ENCODE data around the gene RTN4RL1.

Gene RTN4RL1

DNA sequence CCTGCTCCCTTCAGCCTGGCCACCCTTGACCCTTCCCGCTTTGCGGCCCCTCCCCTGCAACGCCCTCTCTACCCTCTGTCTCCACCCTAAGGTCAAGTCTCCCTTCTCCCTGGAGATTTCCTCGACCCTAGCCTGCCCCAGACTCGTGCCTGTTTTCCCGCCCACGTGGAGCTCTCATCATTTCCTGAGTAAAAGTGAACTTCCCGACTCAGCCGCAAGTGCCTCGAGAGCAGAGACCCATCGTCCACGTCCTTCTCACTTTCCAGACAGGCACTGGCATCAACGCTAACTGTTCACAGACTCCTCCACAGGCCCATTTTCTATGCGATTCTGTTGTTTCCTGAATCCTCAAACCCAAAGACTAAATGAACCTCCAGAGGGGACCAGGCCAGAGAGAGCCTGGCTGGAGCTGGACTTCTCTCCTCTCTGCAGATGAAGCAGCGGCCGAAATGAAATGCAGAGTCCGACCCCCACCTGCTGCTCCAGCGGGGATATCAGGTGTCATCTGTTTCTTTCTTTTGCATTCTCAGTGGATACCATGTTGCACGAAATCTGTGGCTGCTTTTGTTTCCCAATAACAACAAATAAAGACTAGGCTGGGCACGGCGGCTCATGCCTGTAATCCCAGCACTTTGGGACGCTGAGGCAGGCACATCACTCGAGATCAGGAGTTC lies 52.5 kb downstream of the RTN4RL1 start:
- no peak overlapping the region for H3K4me3 ChIP-seq (replicated peaks; ENCODE audit: low read depth, low read length)
- TF ChIP-seq, protein P1, sequence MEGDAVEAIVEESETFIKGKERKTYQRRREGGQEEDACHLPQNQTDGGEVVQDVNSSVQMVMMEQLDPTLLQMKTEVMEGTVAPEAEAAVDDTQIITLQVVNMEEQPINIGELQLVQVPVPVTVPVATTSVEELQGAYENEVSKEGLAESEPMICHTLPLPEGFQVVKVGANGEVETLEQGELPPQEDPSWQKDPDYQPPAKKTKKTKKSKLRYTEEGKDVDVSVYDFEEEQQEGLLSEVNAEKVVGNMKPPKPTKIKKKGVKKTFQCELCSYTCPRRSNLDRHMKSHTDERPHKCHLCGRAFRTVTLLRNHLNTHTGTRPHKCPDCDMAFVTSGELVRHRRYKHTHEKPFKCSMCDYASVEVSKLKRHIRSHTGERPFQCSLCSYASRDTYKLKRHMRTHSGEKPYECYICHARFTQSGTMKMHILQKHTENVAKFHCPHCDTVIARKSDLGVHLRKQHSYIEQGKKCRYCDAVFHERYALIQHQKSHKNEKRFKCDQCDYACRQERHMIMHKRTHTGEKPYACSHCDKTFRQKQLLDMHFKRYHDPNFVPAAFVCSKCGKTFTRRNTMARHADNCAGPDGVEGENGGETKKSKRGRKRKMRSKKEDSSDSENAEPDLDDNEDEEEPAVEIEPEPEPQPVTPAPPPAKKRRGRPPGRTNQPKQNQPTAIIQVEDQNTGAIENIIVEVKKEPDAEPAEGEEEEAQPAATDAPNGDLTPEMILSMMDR (IDR thresholded peaks at IDR 0.05; ENCODE audit: low read length, missing control alignments): no peak
- DNase-seq (ENCODE audit: low read depth): no peak

DNA sequence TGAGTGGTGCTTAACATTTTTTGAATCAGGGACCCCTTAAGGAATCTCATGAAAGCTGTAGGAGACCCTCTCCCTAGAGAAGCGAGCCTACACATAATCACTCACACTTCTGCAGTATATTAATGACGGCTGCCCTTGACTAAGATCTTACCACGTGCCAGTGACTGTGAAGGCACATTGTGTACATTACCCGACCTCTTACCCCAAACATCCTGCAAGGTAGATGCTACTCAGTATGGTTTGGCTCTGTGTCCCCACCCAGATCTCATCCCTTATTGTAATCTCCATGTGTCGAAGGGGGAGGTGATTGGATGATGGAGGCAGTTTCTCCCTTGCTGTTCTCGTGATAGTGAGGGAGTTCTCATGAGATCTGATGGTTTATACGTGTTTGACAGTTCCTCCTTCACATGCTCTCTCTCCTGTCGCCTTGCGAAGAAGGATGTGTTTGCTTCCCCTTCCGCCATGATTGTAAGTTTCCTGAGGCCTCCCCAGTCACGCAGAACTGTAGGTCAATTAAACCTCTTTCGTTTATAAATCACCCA lies 54.2 kb downstream of the RTN4RL1 start:
- no peak for DNase-seq (ENCODE audit: low read depth)
- TF ChIP-seq, protein P1 (IDR thresholded peaks at IDR 0.05; ENCODE audit: low read length, missing control alignments): no peak
- H3K4me3 ChIP-seq (replicated peaks; ENCODE audit: low read depth, low read length): no peak overlapping the region

DNA sequence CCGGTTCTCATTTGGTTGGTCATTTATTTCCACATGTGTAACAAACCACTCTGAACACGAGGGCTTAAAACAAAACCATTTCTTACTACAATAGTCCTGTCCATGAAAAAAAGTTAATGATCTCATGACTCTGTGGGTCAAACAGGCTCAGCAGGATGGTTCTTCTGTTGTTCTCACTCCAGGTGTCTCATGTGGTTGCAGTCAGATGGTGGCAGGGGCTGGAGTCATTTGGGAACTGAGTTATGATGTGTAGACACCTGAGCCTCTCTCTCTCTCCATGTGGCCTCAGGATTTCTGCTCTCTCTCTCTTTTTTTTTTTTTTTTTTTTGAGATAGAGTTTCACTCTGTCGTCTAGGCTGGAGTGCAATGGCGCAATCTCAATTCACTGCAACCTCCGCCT lies 55.4 kb downstream of the RTN4RL1 start:
- H3K4me3 ChIP-seq (replicated peaks; ENCODE audit: low read depth, low read length): no peak overlapping the region
- TF ChIP-seq, protein P1 (IDR thresholded peaks at IDR 0.05; ENCODE audit: low read length, missing control alignments): no peak

DNA sequence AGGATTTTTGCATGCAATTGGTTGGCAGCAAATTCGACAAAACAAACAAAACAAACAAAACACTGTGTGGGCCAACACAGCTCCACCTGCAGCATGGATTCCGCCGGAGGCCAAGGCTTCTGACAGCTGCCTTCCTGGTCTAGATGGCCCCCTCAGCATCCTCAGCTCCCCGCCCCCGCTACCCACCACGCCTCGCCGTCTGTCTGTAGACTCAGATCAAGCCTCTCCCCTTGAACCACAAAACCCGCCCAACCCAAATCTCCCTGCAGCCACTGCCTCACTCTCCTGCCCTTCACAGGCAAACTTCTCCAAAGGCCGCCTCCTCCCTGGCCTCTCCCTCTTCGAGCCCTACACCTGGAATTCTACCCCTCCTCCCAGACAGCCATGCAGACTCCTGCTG lies 57.9 kb downstream of the RTN4RL1 start:
- TF ChIP-seq, protein P1 (IDR thresholded peaks at IDR 0.05; ENCODE audit: low read length, missing control alignments): no peak
- no peak overlapping the region for H3K4me3 ChIP-seq (replicated peaks; ENCODE audit: low read depth, low read length)
- no peak for DNase-seq (ENCODE audit: low read depth)

More for the DNA sequence above, 55.4 kb downstream of the RTN4RL1 start:
- DNase-seq (ENCODE audit: low read depth): no peak

DNA sequence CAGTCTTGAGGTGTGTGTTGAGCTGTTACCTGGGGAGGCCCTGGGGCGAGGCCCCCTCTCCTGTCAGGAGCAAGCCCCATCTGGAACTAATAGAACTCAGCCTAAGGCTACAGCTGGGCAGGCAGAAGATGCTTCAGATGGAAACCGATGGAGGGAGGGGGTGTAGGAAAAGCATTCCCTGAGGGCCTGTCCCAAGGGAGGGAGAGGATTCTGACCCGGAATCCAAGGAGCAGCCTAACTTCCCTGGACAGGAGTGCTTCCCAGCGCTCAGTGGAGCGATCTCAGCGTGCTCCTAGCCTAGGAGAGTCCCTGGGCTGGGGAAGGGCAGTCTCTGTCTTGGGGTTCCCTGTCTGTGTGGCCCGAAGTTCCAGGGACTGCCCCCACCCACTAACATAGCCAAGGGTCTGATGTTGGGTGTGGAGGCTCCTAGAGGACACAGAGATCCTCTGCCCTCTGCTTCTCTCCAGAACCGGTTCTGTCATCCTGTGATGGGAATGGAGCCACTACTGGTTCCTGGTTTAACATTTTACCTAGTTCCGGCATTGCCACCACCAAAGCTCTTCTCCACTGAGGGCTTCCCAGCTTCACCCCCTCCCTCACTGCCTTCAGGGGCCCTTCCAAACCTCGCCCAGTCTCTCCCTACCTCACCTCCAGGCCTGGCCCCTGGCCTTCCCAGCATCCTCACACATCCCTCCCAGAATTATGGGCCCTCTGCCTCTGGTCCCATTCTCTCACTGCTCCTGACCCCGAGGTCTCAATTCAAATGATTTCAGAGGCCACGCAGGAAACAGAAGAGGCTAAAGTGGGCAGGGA lies 58.7 kb downstream of the RTN4RL1 start:
- TF ChIP-seq, protein P1 (IDR thresholded peaks at IDR 0.05; ENCODE audit: low read length, missing control alignments): no peak
- H3K4me3 ChIP-seq (replicated peaks; ENCODE audit: low read depth, low read length): no peak overlapping the region

DNA sequence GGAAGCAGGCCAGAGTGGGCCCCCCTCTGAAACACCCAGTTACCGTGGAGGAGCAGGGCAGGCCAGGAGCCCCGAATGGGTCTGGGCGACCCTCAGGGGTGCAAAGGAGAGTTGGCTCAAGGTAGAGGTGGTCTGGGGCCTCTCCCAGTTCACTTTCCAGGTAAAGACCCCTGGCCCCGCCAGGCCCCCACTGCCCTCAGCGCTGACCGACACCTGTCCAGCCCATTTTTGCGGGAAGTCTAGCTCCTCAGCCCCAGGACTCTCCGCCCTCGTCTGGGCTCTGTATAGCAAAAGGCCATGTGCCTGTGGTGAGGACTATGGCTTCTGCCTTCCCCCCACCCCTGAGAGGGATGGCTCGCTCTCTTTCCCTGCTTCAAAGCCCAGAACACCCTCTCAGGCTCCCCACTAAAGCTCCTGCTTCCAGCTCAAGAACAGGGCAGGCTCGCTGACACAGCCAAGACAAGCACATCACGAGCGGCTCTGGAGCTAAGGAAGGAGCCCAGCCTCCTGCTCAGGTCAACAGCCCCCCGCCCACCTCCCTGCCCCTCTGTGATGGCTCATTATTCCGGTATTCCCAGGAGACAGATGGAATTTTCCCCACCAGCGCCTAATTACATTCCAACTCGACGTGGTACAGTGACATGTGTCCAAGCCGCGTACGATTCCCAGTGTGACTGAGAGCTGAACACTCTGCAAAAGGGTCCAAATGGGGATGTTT lies 59.4 kb downstream of the RTN4RL1 start:
- DNase-seq (ENCODE audit: low read depth): no peak
- no peak overlapping the region for H3K4me3 ChIP-seq (replicated peaks; ENCODE audit: low read depth, low read length)
- TF ChIP-seq, protein P1 (IDR thresholded peaks at IDR 0.05; ENCODE audit: low read length, missing control alignments): no peak

More for the DNA sequence above, 58.7 kb downstream of the RTN4RL1 start:
- DNase-seq (ENCODE audit: low read depth): no peak

Data from fibroblast of pulmonary artery (primary cell).